HS-27A (cell line): Measurements from ENCODE around the gene FOXD4L5.
"Not testable (repeated sequence)": the region's sequence is repeated elsewhere in the genome, so short reads cannot be mapped to it uniquely, and the experiment has no call there.

ENCODE experiments used
- DNase-seq: peaks from one replicate; pipeline ENCODE4 v3.0.0-alpha.2; 2012; ENCODE audit warnings: low read depth, missing footprints

Gene FOXD4L5

DNA sequence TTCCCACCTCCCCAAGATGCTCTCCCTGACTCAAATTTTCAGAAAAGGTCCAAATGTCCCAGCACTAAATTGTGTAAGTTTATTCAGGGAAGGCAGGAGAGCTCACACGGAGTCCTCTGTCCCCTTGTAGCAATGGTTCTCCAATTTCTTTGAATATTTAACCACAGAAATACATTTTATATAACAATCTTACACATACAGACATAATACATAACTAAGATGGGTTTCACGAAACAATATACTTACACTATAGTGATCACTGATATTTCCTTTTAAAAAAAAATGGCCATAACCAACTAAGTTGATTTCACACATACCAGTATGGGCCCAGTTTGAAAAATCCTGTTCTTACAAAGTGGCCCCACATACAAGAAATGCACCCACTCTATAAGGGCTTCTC is at the start of gene FOXD4L5:
Gene FOXD4L5, minus strand, starts transcription at position 101 of the 400 bp plus-strand sequence. CDS start 832 bp downstream, outside the sequence.
- not testable (repeated sequence) for DNase-seq

DNA sequence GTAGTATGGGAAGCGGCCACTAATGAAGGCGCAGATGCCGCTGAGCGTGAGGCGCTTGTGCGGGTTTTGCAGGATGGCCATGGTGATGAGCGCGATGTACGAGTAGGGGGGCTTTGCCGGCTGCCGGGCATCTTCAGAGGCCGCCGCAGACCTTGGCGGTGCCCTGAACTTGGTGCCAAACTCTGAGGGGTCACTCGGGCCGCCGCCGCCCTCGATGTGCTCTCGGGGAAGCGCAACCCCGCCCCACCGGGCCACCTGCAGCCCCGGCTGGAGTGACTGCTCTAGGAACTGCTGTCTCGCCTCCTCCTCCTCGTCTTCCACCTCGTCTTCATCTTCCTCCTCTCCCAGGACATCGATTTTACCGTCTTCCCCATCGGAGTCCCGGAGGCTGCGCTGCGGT is 1.1 kb downstream of the FOXD4L5 start:
- not testable (repeated sequence) for DNase-seq

DNA sequence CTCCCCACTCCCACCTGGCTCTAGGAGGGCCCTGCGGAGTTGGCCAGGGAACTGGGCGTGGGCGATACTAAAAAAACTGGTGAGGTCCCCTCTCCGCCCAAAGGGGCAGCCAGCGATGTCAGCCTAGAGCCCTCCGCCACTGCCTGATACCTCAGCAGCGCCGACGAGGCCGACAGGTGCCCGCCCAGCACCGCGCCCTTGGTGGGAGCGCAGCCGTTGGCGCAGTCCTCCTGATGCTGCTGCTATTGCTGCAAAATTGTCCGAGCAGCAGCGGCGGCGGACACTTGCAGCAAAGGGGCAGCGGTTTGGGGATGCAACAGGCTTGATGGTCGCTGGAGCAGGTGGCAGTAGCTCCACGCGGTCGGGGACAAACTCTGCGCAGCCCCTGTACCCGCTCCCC is 2.0 kb downstream of the FOXD4L5 start:
- not testable (repeated sequence) for DNase-seq
